PFSK-1 (cell line): ENCODE measurements around the gene PCDHB12.

Experiments used
- FOXP2 ChIP-seq: optimal IDR thresholded peaks from 2 replicates; pipeline ENCODE3; 2011; ENCODE audit warnings: borderline replicate concordance, control low read depth, inconsistent platforms; ENCODE audit not compliant: insufficient read depth; ENCODE audit errors: extremely low read length, extremely low read depth
- POLR2AphosphoS5 ChIP-seq: IDR thresholded peaks from 2 replicates; pipeline ENCODE4 v1.6.1; 2012; ENCODE audit warnings: low read depth, mild to moderate bottlenecking, control low read depth, low read length, moderate library complexity
- REST ChIP-seq, 2 experiments: IDR thresholded peaks; 2 replicates each; pipeline versions ENCODE4 v1.6.1 to v1.8.0; 2011 to 2012; ENCODE audit warnings: low read depth in 2 of 2, low read length in 2 of 2, control low read depth in 1 of 2, inconsistent platforms in 1 of 2, mild to moderate bottlenecking in 1 of 2, moderate library complexity in 1 of 2; ENCODE audit not compliant: insufficient read depth in 1 of 2
- SIN3A ChIP-seq: IDR thresholded peaks from 2 replicates; pipeline ENCODE4 v1.6.1; 2012; ENCODE audit warnings: mild to moderate bottlenecking, low read length, moderate library complexity, borderline replicate concordance; ENCODE audit not compliant: insufficient read depth
- TAF1 ChIP-seq: IDR thresholded peaks from 2 replicates; pipeline ENCODE4 v1.6.1; 2012; ENCODE audit warnings: low read length, control low read depth, borderline replicate concordance; ENCODE audit not compliant: insufficient read depth

PCDHB12 gene

GRCh38 chr5:141180313-141180712, 28.2 kb upstream of the PCDHB12 start:
- TF ChIP-seq POLR2AphosphoS5 (no peak), TAF1 (no peak), FOXP2 (no peak), SIN3A (no peak), REST (IDR thresholded peaks at IDR 0.05; ENCODE audit: insufficient read depth in 1 of 2, low read depth in 2 of 2, low read length in 2 of 2) (no peak)

DNA sequence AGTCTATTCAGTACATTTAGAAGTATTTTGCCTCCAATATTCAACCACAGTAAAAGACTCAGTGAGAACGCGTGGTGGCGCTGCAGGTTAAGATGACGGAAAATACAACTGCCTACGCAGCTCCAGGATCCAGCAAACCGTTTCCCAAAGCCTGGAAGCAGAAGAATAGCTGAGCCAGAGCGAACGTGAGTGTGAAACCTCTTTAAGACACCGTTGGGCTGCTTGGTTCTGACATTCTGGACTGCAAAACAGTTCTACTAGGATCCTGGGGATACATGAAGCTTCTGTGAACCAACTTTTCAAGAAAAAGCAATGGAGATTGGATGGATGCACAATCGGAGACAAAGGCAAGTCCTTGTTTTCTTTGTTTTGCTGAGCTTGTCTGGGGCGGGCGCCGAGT, 26.3 kb upstream of the PCDHB12 start, which contains the start of gene PCDHB16:
PCDHB16 (plus strand) TSS at position 140 of the 400 bp plus-strand sequence; CDS start at position 313, 173 bp downstream.
- no peak for TF ChIP-seq TAF1
- no peak for TF ChIP-seq SIN3A
- no peak for TF ChIP-seq FOXP2
- TF ChIP-seq POLR2AphosphoS5 = no peak
- no peak for TF ChIP-seq REST (IDR thresholded peaks at IDR 0.05; ENCODE audit: insufficient read depth in 1 of 2, low read depth in 2 of 2, low read length in 2 of 2)

- TF ChIP-seq POLR2AphosphoS5 (no peak), TAF1 (no peak), SIN3A (no peak), FOXP2 (no peak), REST (IDR thresholded peaks at IDR 0.05; ENCODE audit: insufficient read depth in 1 of 2, low read depth in 2 of 2, low read length in 2 of 2) (no peak)
Measured at GRCh38 chr5:141186897-141187512, 21.5 kb upstream of the PCDHB12 start, which contains the start of gene PCDHB9. Gene PCDHB9 (plus strand): TSS chr5:141187161. CDS start chr5:141187319, 158 bp downstream.

DNA sequence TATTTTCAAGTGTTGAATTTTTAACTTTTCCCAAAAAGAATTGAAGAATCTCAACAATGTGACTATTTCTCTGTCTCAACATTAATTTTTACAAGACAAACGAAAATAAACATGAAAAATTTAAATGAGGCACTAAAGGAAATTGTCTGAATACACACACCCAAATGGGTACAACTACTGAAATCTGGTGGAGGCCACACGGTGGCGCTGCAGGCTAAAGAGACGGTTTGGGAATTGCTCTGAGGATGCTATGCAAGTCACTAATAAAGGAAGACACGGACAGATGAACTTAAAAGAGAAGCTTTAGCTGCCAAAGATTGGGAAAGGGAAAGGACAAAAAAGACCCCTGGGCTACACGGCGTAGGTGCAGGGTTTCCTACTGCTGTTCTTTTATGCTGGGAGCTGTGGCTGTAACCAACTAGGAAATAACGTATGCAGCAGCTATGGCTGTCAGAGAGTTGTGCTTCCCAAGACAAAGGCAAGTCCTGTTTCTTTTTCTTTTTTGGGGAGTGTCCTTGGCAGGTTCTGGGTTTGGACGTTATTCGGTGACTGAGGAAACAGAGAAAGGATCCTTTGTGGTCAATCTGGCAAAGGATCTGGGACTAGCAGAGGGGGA, 16.3 kb upstream of the PCDHB12 start, which contains the start of gene PCDHB10:
PCDHB10 (plus strand) TSS at position 244 of the 616 bp plus-strand sequence; CDS start at position 444, 200 bp downstream.
- TF ChIP-seq FOXP2 (no peak), SIN3A (no peak), REST (IDR thresholded peaks at IDR 0.05; ENCODE audit: insufficient read depth in 1 of 2, low read depth in 2 of 2, low read length in 2 of 2) (no peak)
